Left colon (tissue), 2 donors: Measurements from ENCODE around the gene TMEM178B. TPM values are rescaled to one million over a fixed set of nuclear protein-coding genes. Genes with fewer than 3 reads are reported as not detected.

Source experiments
- ATAC-seq: fragments of 200-7000 bp; cut with Tn5 transposase; one replicate; pipeline ENCODE4 v1.9.1; 2020; ENCODE audit warnings: mild to moderate bottlenecking, moderate library complexity
- DNase-seq, 2 donors: peaks; one replicate each; pipeline ENCODE4 v3.0.0-alpha.2; 2020
- intact Hi-C, 2 donors: fragments of 100-400 bp; cut with DNase I in 1 of 2; cut with micrococcal nuclease in 1 of 2; formaldehyde crosslinking; loops; one replicate each; pipeline versions ENCODE4 v1.11.2 to v1.14.0; 2022; cut with DNase I, micrococcal nuclease
- total RNA-seq, 2 donors: library from RNA; stranded (reverse); fragmentation: NEBNext Ultra II Directional; extraction: Animal tissue kit (Norgen Biotek cat#: 25700); gene quantifications; one replicate each; pipeline ENCODE4 v1.2.1, GENCODE V29; 2021
- donor health status: DM: no; HTN: no; CAD: no.
- donor health status: DM: yes; HTN: yes; CAD: no.

Gene TMEM178B
- total RNA-seq, 2 donors from 2014 or later = 0.31 to 0.34 TPM

DNA sequence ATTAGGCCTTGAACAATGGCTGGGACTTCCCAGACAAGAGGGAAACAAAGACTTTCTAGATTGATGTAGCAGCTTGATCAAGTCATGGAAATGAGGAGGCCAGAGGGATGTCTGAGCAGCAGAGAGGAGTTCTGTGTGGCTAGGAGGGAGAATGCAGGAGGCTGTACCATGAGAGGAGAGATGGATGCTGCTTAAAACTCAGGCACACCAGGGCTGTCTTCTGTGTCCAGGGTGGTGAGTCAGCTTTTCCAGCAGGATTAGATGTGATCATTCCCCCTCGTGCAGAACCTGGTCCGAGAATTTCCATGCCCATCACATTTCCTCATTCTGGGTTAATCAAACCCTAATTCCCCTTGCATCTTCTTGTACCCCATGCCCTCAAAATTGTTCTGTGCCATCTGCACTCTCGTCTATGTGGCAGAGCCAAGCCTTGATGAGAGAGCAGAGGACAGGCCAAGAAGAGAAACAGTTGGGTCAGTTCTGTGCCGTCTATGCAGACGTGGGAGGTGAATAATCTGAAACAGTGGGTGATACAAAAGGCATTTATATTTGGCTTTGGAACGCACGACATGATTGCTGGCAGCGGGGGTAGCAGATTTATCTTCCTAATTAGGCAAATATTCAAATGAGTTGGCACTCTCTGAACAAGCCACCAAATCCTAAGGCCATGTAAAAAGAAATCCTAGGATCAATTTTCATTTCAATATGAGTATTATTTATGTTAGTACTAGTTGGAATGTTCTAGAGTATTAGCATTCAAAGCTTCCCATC lies 160.7 kb downstream of the TMEM178B start:
- ATAC-seq (no peak), DNase-seq (no peak)
- intact Hi-C loops = no loop called here

DNA sequence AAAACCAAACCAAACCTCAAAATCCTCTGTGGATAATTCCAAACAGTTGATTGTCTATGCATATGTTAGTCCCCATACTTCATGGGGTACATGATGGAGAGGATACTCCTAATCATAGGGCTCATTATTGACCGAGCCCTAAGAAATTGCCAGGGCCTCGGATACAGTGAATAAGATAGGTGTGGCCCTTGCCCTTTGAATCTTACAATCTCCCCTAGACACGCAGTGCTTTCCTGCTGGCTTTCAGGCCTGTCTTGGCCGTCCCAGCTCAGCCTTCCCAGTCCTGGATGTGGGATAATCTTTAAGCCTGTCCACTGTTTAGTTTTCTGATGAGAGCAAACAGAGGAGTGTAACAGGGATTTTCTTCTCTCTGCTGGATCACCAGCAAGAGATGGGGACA lies 161.8 kb downstream of the TMEM178B start:
- intact Hi-C loops = no loop called here
- ATAC-seq (no peak), DNase-seq (no peak)

DNA sequence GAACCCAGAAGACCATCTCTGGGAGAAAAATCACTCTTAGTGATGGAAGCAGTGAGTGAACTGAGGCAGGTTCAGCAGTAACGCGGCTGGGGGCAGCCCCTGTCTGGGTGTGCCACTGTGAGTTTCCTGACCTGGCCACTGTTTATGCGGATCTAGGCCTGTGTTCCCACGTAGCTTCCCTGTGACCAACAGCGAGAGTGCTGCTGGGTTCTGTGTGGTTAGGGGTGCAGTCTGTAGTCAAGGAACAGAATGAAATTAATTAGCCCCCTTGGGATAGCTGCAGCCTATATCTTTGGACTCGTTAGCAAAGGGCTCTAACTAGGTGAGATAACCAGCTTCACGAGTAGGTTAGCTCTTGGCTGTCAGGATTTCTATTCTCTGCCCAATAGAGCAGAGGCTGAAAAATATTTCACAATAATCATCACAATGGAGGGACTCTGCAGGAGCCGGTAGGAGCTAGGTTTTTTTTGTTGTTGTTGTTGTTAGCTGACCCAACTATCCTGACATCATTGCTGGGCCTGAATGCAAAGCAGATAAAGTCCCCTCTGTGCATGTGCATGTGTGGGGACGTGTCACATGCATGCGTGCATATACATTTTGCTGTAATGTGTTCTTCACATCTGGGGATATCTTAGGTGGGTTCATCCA lies 164.9 kb downstream of the TMEM178B start:
- intact Hi-C loops = no loop called here
- ATAC-seq = no peak
- DNase-seq = no peak

DNA sequence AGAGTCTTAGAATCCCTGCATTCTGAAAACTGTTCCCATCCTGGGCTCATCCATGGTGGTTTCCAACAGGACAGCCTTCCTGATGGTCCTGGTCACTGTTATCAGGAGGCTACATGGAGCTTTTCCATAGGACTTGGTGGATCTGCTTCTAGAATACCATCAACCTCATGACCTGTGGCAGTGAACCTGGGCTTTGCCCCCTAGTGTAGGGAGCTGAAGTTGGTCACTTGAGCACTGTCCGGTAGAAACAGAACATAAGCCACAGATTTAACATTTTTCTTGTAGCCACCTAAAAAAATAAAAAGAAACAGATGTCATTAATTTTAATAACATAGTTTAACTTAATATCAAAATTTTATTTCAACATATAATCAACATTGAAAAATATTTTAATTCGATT lies 165.8 kb downstream of the TMEM178B start:
- ATAC-seq (no peak), DNase-seq (no peak)
- intact Hi-C loops = no loop called here

DNA sequence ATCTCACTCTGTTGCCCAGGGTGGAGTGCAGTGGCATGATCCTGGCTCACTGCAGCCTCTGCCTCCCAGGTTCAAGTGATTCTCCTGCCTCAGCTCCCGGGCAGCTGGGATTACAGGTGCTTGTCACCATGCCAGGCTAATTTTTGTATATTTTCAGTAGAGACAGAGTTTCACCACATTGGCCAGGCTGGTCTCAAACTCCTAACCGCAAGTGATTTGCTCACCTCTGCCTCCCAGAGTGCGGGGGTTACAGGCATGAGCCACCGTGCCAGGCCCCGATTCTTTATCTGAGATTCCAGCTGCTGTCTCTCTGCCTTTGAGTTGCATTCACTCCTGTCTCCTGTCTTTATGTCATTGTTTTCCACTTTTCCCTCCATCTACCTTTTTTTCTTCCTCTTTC lies 168.7 kb downstream of the TMEM178B start:
- DNase-seq = no peak
- intact Hi-C loops = no loop called here

DNA sequence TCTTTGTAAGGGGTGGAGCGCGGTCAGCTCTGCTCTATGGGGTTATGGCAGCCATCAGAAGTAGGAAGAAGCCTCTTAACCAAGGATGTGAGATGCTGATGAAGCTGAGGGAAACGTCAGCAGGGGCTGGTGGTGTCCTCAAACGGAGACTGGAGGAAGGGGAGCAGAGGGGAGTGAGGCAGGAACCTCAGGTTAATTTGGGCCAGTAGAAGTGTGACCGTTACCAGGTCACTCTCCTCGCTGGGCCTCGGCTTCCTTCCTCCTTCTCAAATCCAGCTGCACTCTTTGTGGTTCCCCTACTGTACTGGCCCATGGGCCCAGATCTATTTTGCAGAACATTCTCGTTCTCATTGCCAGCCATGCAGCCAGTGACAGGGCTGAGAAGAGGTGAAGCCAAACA lies 169.5 kb downstream of the TMEM178B start:
- ATAC-seq (no peak), DNase-seq (no peak)
- intact Hi-C loops = no loop called here

More for the DNA sequence above, 168.7 kb downstream of the TMEM178B start:
- ATAC-seq = no peak

DNA sequence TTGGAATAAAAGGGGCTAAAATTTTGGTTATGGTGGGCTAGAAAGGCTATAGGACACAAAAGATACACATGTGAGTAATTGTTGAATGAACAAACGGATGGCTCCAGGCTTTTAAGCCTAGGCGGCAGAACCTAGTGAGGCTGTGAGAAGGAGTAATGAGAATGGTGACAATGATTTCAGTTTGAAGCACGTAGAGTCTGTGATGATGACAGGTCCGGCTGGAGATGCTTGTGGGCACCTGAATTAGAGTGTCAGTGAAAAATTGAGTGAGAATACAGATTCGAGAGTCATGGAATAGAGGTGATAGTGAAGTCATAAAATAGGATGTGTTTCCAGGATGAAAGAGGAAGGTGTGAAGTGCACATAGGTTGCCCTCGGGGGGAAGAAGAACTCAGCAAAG lies 170.6 kb downstream of the TMEM178B start:
- DNase-seq (no peak), ATAC-seq (no peak)
- intact Hi-C loops = no loop called here

DNA sequence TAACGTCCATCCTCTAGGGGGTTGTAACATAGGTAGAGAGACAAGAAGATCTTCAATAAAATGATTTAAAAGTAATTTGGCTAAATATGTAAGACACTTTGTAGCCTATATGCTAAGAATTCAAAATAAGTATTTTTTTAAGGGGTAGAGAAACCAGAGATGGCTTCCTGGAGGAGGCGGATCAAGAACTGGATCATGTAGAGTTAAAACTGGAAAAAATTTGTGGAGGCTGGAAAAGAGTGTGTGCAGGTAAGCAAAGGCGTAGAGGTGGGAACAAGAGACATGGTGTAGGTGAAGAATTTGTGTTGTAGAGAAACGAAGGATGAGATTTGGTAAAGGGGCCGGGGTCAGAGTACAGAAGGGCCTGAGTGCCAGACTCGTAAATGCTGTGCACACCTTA lies 172.6 kb downstream of the TMEM178B start:
- DNase-seq = no peak
- ATAC-seq = no peak
- intact Hi-C loops = no loop called here

DNA sequence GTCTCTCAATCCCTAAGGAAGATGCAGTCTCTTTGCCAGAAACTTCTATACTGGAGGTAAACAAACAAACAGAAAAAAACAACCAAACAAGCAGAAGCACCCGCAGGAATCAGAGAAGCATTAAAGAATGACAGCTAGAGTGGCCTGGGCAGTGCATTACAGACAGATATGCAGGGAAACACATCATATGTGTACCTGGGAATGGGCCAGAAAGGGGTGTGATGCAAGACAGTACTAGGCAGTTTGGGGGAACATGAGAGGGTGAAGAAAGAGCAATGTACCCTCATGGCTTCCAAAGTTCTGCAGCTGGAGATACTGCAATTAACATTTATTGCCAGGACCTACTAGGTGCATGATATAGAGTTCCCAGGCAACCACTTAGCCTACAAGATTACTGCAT lies 177.3 kb downstream of the TMEM178B start:
- intact Hi-C loops = no loop called here
- DNase-seq (no peak), ATAC-seq (no peak)

DNA sequence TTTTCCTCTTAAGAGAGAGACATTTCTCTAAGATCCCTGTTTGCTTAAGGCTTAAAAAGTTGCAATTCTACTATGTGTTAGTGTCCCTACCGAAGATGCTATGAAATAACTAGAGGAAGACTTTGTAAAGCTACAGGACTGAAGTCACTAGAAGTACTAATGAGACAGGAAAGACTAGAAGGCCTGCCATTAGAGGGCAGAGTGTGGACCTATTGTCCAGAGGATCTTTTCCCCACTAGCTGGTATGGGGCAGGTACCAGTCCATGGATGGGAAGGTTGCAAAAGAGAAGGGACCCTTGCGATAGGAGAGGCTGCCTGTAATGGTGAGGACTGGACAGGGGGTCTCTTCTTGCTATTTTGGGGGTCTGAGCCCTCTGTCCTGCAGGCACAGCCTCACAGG lies 178.1 kb downstream of the TMEM178B start:
- DNase-seq = no peak
- intact Hi-C loops = no loop called here
- ATAC-seq = no peak

DNA sequence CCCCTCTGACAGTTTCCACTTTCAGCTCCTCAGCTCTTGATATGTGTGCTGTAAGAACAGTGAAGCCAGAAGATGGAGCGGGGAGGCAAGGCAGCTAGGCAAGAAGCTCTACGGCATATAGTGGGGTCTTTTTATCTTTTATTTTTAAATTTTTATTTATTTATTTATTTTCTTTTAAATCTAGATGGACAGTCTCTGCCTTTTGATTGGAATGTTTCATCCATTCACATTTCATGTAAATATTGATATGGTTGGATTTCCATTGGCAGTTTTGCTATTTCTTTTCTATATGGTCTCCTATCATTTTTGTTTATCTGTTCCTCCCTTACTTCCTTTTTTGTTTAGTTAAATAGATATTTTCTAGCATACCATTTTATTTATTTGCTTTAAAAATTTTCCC lies 183.7 kb downstream of the TMEM178B start:
- DNase-seq (no peak), ATAC-seq (no peak)

DNA sequence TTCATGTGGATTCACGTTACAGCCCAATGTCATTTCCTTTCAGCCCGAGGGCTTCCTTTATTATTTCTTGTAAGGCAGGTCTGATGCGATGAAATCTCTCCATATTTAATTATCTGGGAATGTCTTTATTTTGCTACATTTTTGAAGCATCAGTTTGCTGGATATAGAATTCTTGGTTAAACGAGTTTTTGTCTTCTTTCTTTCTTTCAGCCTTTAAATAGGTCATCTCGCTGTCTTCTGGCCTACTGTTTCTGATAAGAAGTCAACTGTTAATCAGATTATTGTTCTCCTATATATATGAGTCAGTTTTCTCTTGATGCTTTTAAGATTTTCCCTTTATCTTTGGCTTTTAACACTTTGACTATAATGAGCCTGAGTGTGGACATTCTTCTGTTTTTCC lies 184.7 kb downstream of the TMEM178B start:
- intact Hi-C loops = no loop called here
- no peak for DNase-seq
- no peak for ATAC-seq

More for the DNA sequence above, 183.7 kb downstream of the TMEM178B start:
- intact Hi-C loops = no loop called here

DNA sequence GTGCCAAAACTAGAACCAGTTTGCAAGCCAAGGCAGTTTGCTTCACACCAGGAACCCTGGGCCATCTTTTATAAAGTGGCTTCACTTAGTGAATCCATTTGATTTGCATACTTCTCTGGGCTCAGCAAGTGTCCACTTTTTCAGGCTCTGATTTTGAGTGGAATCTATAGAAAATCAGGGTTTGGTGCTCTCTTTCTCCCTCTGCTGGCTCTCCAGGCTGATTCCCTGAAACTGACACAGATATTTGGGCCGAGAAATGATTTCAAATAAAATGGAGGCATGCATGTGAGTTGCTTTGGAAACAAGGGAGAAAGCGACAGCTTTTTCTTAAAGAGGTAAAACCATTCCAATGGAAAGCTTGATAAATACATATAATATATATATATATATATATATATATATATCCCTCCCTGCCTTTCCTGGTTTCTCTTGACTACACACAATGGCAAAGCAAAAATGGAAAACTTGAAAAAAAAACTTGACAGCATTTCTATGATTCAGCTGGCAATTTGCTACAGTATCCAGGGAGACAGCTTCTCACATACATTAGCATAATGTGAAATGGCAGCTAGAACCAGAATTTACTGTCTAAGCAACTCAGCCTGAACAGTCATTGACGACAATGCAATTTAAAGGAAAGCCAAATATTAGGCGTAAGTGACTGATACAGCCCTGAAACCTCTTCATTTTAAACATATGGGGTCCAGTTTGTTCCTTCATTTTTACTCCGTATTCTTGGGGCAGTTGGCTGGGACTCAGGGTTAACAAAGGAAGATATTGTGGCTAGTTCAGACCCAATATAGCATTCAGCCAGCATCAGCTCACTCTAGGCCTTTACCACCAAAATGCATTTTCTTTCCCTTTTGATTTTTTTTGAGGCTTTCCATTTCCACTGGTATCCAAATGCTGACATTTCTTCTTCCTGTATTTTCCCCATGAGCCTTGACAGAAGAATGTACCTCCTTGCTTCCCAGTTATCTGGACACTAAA lies 188.5 kb downstream of the TMEM178B start:
- DNase-seq = no peak
- intact Hi-C loops = no loop called here
- ATAC-seq = no peak

DNA sequence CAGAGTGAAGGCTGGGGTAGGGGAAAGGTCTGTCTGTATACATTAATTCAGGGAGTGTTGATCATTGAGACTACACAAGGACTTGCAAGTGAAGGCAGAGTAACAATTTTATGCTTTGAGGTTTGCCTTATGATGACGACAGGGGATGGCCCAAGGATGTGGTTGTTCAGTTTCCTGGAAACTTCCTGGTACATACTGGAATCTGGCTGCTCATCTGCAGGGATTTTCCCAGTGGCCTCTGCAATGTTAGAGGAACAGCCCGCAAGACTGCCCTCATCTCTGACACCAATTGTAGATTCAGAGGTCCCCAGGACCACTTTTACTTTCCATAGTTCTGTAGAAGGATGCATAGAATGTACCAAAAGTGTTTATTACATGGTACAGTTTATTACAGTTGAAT lies 189.6 kb downstream of the TMEM178B start:
- no peak for DNase-seq
- no peak for ATAC-seq
- intact Hi-C loops = no loop called here

DNA sequence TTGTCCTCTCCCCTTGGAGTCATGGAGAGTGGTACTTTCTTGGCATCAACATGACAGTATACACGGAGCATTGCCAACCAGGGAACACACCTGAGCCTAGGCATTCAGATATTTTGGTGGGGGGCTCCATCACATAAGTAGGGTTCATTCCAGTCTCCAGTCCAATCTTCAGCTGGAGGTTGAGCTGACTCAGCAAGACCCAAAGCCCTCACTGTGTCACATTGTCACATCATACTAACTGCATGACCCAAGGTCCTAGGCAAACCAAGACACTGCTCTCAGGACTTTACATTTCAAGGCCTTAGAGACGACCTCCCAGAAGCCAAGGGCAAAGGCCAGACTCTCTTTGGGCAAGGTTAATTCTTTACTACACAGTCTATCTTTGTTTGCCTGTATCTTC lies 190.1 kb downstream of the TMEM178B start:
- DNase-seq = no peak
- ATAC-seq = no peak
- intact Hi-C loops = no loop called here

DNA sequence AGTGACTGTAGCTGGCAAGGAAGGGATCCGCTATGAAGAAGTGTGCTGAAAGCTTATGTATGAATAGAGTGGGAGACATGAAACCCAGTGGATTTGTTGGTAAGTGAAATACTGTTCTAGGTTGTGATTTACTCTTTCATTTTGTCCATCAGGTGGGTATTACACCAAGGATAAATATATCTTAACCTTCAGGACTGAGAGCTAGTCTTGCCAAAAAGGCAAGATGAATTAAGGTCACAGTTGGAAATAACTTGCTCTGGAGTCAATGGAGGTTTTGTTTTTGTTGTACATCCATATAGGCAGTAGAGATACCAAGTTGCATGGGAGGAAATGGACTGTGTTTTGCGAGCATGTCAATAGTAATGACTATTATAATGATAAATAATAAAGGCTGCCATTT lies 190.6 kb downstream of the TMEM178B start:
- intact Hi-C loops = no loop called here
- ATAC-seq (no peak), DNase-seq (no peak)

DNA sequence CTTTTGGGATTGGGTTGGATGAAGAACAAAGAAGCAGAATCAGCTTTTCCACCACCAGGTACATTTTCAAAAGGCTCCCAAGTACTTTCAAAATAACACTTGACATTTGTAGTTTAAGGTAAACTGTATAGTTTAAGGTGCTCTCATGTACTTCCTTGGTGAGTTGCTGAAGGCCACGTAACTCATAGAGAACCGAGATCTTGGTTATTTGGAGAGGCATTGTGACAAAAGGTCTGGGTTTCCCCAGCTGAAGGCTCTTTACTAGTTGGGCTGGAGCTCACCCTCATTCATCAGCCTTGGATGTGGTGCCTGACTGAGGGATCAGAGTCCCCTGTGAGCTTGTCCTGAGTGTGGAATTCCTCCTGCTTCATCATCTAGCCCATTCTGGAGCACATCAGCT lies 191.8 kb downstream of the TMEM178B start:
- ATAC-seq (no peak), DNase-seq (no peak)
- intact Hi-C loops = no loop called here

DNA sequence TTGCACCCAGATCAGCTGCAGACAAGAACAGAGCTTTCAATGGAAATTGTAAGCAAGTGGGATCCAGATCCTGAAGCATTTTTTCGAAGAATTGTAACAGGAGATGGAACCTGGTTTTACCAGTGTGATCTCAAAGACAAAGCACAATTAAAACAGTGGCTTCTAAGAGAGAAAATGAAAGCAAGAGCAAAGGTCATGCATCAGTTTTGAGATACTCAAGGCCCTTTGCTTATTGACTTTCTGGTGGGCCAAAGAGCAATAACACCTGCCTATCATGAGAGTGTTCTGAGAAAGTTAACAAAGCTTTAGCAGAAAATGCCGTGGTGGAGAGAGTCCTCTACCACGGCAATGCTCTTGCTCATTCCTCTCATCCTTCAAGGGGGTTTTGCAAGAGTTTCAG lies 194.8 kb downstream of the TMEM178B start:
- DNase-seq = no peak
- intact Hi-C loops = no loop called here
- no peak for ATAC-seq

DNA sequence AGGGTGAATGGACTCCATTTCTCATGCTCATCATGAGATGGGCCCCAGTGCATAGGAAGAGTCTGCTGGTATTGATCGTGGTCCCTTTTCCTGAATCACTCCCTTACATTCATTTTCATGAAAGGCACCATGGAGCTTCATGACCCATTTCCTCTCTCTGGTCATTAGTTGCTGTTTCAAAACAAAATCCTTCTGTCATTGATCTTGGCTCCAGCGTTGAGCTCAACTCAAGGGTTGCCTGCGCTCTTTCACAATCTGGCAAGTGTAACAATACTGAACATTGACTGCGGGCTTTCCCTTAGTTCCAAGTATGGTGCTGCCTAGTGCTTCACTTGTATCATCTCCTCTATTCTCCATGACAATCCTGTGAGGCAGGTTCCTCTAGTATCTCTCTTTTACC lies 197.6 kb downstream of the TMEM178B start:
- no peak for ATAC-seq
- intact Hi-C loops = no loop called here
- no peak for DNase-seq

DNA sequence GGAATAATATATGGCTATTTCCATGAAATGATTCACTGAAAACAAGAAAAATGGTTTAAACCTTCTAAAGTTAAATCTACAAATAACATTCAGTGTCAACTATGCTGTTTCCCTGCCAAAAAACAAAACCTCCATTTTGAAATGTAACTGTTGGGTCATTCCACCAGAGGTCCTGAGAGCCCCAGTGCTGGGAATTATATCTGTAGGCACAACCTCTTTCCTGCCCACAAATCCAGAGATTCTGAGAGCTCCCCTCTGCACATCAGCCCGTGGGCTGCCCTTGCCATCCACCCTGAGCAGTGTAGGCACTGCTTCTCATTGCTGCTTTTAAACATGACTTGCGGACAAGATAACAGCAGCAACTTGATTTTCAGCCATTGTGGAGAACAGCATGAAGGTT lies 198.6 kb downstream of the TMEM178B start:
- no peak for ATAC-seq
- no peak for DNase-seq
- intact Hi-C loops = no loop called here
